HG03025 (cell line): Measurements from ENCODE around the gene RGS6.

Experiments used
- ATAC-seq: cut with Tn5 transposase; IDR thresholded peaks from one replicate; pipeline ENCODE4 v1.9.1; 2021; ENCODE audit warnings: mild to moderate bottlenecking, moderate library complexity; ENCODE audit not compliant: unreplicated experiment, low FRiP score

The RGS6 gene

GRCh38 chr14:72061718-72062117 is 129.5 kb downstream of the RGS6 start:
- ATAC-seq, result no peak

- no peak for ATAC-seq
These were observed 131.6 kb downstream of the RGS6 start for GRCh38 chr14:72063761-72064282.

GRCh38 chr14:72064501-72064900 is 132.3 kb downstream of the RGS6 start:
- no peak for ATAC-seq

GRCh38 chr14:72070458-72070857 is 138.2 kb downstream of the RGS6 start:
- no peak for ATAC-seq

GRCh38 chr14:72075649-72076334 is 143.6 kb downstream of the RGS6 start:
- no peak for ATAC-seq

GRCh38 chr14:72081137-72081536 is 148.9 kb downstream of the RGS6 start:
- no peak for ATAC-seq

- ATAC-seq, result no peak
These were observed 152.7 kb downstream of the RGS6 start for GRCh38 chr14:72084935-72085334.

- ATAC-seq, result no peak
These were observed 157.4 kb downstream of the RGS6 start for GRCh38 chr14:72089625-72090024.

- no peak for ATAC-seq
These were observed 162.8 kb downstream of the RGS6 start for GRCh38 chr14:72094844-72095582.

- ATAC-seq, result no peak
These were observed 165.0 kb downstream of the RGS6 start for GRCh38 chr14:72097173-72097783.

GRCh38 chr14:72098210-72098609 is 166.0 kb downstream of the RGS6 start:
- no peak for ATAC-seq

GRCh38 chr14:72099566-72099965 is 167.3 kb downstream of the RGS6 start:
- no peak for ATAC-seq

GRCh38 chr14:72104011-72104613 is 171.9 kb downstream of the RGS6 start:
- ATAC-seq, result no peak

GRCh38 chr14:72111911-72112310 is 179.7 kb downstream of the RGS6 start:
- no peak for ATAC-seq

- no peak for ATAC-seq
These were observed 186.6 kb downstream of the RGS6 start for GRCh38 chr14:72118841-72119240.

- no peak for ATAC-seq
These were observed 188.1 kb downstream of the RGS6 start for GRCh38 chr14:72120315-72120714.

- no peak for ATAC-seq
These were observed 191.5 kb downstream of the RGS6 start for GRCh38 chr14:72123755-72124154.

GRCh38 chr14:72124171-72124570 is 191.9 kb downstream of the RGS6 start:
- ATAC-seq, result no peak

- no peak for ATAC-seq
These were observed 193.9 kb downstream of the RGS6 start for GRCh38 chr14:72126091-72126490.

- no peak for ATAC-seq
These were observed 194.3 kb downstream of the RGS6 start for GRCh38 chr14:72126561-72126960.

- ATAC-seq, result no peak
These were observed 196.4 kb downstream of the RGS6 start for GRCh38 chr14:72128629-72129028.
